ENCODE results near the gene SQSTM1.

SQSTM1 gene

DNA sequence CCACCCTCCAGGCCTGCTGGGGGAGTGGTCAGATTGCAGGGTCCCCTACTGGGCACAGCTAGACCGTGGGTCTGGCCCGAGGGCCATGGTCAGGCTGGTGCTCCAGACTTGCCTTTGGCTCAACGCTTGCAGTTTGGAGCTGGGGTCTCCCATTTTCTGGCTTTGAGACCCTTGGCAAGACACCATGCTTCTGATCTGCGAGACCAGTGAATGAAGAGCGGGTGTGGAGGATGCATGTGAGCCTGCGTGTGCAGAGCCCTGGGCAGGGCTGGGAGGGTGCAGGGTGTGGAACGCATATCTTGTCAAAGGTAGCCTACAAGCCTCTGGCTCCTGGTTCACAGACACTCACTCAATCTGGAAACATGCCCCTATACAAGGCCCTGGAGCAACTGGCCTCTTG, 44.0 kb downstream of the SQSTM1 start:
- Histone ChIP-seq H3K4me3 (ENCODE audit: low read depth in 1 of 5, low read length in 5 of 5) (no peak overlapping the region), H3K27ac (ENCODE audit: low read depth, low read length) (no peak overlapping the region), H3K27me3 (ENCODE audit: control insufficient read depth in 5 of 5, insufficient read depth in 4 of 5, low read length in 5 of 5) (no peaks in the 10 kb centered on the region), H3K4me1 (ENCODE audit: control insufficient read depth in 5 of 5, insufficient read depth in 5 of 5, low read length in 5 of 5) (peaks cover 0 to 9% (median 4%) of the 10 kb centered on the region in 5 donors), H3K9ac (ENCODE audit: low read length in 5 of 5) (no peak overlapping the region), H3K9me3 (ENCODE audit: control insufficient read depth in 5 of 5, low read length in 5 of 5) (peaks cover 0 to 7% (median 5%) of the 10 kb centered on the region in 5 donors), H3K36me3 (ENCODE audit: control insufficient read depth in 5 of 5, insufficient read depth in 5 of 5, low read length in 5 of 5) (peaks cover 0 to 75% (median 69%) of the 10 kb centered on the region in 5 donors)

DNA sequence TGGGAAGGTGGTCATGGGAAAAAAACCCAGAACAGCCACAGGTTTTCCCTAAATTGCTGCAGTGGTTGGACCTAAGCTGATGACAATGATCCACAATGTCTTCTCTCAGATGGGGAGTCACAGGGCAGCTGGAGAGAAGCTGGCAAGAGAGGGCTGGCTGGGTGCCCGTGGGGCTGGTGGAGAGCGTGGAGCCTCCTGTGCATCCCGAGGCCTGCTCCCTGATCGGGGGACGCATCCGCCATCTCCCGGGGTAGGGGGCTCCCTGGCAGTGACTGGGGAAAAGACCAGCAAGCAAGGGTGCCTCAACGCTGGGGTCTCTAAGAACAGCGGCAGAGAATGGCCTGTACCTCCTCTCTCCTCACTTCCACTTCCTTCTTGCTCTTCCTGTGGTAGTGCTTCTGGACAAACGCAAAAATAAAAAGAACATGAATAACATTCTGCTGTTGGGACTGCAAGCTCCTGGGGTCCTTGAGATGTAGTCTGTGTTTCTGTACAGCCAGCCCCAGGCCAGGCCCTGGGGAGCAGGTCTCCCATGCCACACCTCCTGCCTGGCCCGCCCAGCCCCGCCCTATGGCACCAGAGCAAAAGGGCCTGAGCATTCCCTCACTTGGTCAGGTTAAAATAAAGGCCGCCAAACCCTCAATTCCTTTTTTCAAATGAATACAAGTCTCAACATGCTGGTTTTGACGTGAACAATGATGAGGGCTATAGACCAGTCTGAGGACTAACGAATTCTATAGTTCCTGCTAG, 45.0 kb downstream of the SQSTM1 start:
- H3K27me3 ChIP-seq (ENCODE audit: control insufficient read depth in 5 of 5, insufficient read depth in 4 of 5, low read length in 5 of 5) = no peaks in the 10 kb centered on the region
- no peak overlapping the region for H3K4me3 ChIP-seq (ENCODE audit: low read depth in 1 of 5, low read length in 5 of 5)
- no peak overlapping the region for H3K27ac ChIP-seq (ENCODE audit: low read depth, low read length)
- H3K9me3 ChIP-seq (ENCODE audit: control insufficient read depth in 5 of 5, low read length in 5 of 5) = peaks cover 0 to 7% (median 5%) of the 10 kb centered on the region in 5 donors
- H3K9ac ChIP-seq (ENCODE audit: low read length in 5 of 5) = no peak overlapping the region
- H3K36me3 ChIP-seq (ENCODE audit: control insufficient read depth in 5 of 5, insufficient read depth in 5 of 5, low read length in 5 of 5) = peaks cover 0 to 85% (median 79%) of the 10 kb centered on the region in 5 donors
- peaks cover 0 to 5% (median 0%) of the 10 kb centered on the region in 5 donors for H3K4me1 ChIP-seq (ENCODE audit: control insufficient read depth in 5 of 5, insufficient read depth in 5 of 5, low read length in 5 of 5)

DNA sequence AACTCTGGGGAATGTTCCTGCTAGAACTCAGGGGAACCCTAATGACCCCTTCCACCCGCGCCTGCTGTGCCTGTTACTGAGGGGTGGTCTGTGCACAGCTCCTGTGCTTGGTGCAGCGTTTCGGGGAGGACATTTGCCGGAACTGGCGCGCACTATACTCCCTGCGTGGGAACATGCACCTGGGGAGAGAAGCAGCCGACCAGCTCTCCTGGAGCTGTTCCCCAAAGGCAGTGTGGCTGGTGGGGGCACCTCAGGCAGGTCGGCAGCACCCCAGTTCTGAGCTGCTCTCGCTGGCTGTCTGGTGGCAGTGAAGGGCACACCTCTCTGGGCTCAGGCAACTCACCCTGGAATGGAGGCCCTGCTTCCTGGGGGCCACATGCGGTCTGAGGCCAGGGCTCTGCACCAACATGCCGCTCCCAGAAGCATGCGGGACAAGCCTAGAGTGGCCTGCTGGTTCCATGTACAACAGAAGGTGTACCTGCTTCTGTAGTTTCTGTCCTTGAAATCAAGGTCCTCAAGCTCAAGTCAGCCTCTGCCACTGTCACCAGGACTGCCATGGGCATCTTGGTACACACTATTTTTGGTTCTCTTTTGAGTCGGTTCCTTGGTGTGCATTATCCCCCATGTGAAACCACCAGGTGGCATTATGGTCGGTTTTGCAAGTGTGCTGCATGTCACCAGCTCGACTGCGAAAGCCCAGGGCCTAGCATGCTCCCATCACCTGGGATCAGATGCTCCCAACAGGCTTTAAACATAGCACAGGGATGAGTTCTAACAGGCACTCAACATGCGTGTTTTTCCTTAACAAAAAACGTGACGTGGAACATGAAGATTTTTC, 45.8 kb downstream of the SQSTM1 start:
- Histone ChIP-seq H3K9ac (ENCODE audit: low read length in 5 of 5) (no peak overlapping the region), H3K4me1 (ENCODE audit: control insufficient read depth in 5 of 5, insufficient read depth in 5 of 5, low read length in 5 of 5) (peaks cover 0 to 5% (median 0%) of the 10 kb centered on the region in 5 donors), H3K4me3 (ENCODE audit: low read depth in 1 of 5, low read length in 5 of 5) (no peak overlapping the region), H3K27ac (ENCODE audit: low read depth, low read length) (no peak overlapping the region), H3K36me3 (ENCODE audit: control insufficient read depth in 5 of 5, insufficient read depth in 5 of 5, low read length in 5 of 5) (peaks cover 0 to 93% (median 87%) of the 10 kb centered on the region in 5 donors), H3K9me3 (ENCODE audit: control insufficient read depth in 5 of 5, low read length in 5 of 5) (peaks cover 0 to 7% (median 5%) of the 10 kb centered on the region in 5 donors), H3K27me3 (ENCODE audit: control insufficient read depth in 5 of 5, insufficient read depth in 4 of 5, low read length in 5 of 5) (no peaks in the 10 kb centered on the region)

DNA sequence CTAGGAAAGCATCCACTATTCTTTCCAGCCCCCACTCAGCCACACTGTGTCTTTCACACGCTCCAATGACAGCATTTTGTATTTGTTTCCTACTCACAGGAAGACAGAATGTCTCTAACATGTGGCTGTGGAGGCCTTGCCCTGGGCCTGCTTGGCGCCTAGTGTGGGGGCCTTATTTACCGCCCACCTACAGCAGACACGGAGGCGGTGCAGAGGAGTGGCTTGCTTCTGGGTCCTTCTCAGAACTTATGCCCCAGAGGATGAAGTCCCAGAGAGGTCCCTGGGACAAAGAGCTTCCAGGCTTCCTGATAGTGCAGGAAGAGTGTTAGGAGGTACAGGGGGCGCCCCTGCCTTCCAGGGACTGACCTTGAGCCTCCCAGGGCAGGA, 46.4 kb downstream of the SQSTM1 start:
- Histone ChIP-seq H3K36me3 (ENCODE audit: control insufficient read depth in 5 of 5, insufficient read depth in 5 of 5, low read length in 5 of 5) (peaks cover 0 to 93% (median 87%) of the 10 kb centered on the region in 5 donors), H3K9me3 (ENCODE audit: control insufficient read depth in 5 of 5, low read length in 5 of 5) (peaks cover 0 to 6% (median 4%) of the 10 kb centered on the region in 5 donors), H3K4me1 (ENCODE audit: control insufficient read depth in 5 of 5, insufficient read depth in 5 of 5, low read length in 5 of 5) (peaks cover 0 to 5% (median 0%) of the 10 kb centered on the region in 5 donors), H3K27ac (ENCODE audit: low read depth, low read length) (no peak overlapping the region), H3K9ac (ENCODE audit: low read length in 5 of 5) (no peak overlapping the region), H3K4me3 (ENCODE audit: low read depth in 1 of 5, low read length in 5 of 5) (no peak overlapping the region), H3K27me3 (ENCODE audit: control insufficient read depth in 5 of 5, insufficient read depth in 4 of 5, low read length in 5 of 5) (no peaks in the 10 kb centered on the region)

DNA sequence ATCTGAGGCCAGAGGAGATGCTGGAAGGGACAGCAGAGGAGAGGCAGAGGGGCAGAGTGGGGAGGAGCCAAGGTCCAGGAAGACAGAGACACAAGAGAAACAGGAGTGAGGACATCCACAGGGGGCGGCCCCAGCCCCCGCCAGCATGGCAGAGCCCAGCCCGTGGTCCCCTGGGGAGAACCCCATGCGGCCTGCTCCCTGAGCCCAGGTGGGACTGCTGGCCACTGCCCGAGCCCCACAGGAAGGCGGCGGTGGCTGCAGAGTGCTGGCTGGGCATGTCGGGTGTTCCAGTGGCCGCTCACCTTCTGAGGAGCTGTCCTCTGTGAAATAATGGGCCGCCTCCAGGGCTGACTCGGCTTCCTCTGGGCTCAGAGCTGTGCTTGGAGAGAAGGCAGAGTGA, 46.8 kb downstream of the SQSTM1 start:
- Histone ChIP-seq H3K27me3 (ENCODE audit: control insufficient read depth in 5 of 5, insufficient read depth in 4 of 5, low read length in 5 of 5) (no peaks in the 10 kb centered on the region), H3K27ac (ENCODE audit: low read depth, low read length) (no peak overlapping the region), H3K4me3 (ENCODE audit: low read depth in 1 of 5, low read length in 5 of 5) (no peak overlapping the region), H3K36me3 (ENCODE audit: control insufficient read depth in 5 of 5, insufficient read depth in 5 of 5, low read length in 5 of 5) (peaks cover 0 to 93% (median 88%) of the 10 kb centered on the region in 5 donors), H3K4me1 (ENCODE audit: control insufficient read depth in 5 of 5, insufficient read depth in 5 of 5, low read length in 5 of 5) (peaks cover 0 to 5% (median 0%) of the 10 kb centered on the region in 5 donors), H3K9me3 (ENCODE audit: control insufficient read depth in 5 of 5, low read length in 5 of 5) (peaks cover 0 to 2% (median 0%) of the 10 kb centered on the region in 5 donors), H3K9ac (ENCODE audit: low read length in 5 of 5) (no peak overlapping the region)

DNA sequence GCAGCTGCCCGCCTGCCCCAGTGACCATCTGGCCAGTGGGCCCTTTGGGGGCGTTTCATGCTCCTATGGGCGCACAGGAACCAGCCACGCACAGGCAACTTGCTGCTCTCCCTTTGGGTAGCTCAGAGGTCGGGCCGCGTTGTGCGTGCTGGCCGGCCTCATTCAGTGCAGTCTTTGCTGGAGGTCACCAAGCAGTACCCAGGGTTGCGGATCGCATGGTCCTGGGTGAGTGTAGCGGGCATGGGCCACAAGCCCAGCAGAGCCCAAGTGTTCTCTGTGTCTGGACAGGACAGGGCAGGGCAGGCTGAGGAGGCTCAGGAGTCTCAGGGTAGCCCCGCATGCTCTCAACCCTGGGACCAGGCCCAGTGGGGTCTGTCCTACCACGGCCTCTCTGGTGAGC, 47.8 kb downstream of the SQSTM1 start:
- Histone ChIP-seq H3K9me3 (ENCODE audit: control insufficient read depth in 5 of 5, low read length in 5 of 5) (no peaks in the 10 kb centered on the region), H3K27ac (ENCODE audit: low read depth, low read length) (no peak overlapping the region), H3K9ac (ENCODE audit: low read length in 5 of 5) (no peak overlapping the region), H3K4me1 (ENCODE audit: control insufficient read depth in 5 of 5, insufficient read depth in 5 of 5, low read length in 5 of 5) (peaks cover 0 to 5% (median 0%) of the 10 kb centered on the region in 5 donors), H3K36me3 (ENCODE audit: control insufficient read depth in 5 of 5, insufficient read depth in 5 of 5, low read length in 5 of 5) (peaks cover 0 to 93% (median 88%) of the 10 kb centered on the region in 5 donors), H3K4me3 (ENCODE audit: low read depth in 1 of 5, low read length in 5 of 5) (no peak overlapping the region), H3K27me3 (ENCODE audit: control insufficient read depth in 5 of 5, insufficient read depth in 4 of 5, low read length in 5 of 5) (no peaks in the 10 kb centered on the region)

DNA sequence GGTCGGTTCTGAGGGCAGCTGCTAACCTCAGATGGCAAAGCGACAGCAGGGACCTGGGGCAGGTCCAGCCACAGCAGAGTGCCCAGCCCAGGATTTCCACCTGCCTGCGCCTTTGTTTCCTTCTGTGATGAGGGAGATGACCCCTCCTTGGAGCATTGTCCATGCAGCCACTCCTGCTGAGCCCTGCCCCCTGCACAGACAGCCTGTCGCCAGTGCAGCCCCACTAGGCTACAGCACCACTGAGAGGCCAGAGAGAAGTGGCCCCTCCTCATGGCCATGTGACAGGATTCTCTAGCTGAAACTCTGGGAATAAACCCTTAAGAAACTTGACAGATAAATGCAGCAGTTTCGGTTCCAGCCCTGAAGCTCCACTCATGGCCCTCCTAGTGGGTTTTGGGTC, 48.4 kb downstream of the SQSTM1 start:
- no peaks in the 10 kb centered on the region for H3K9me3 ChIP-seq (ENCODE audit: control insufficient read depth in 5 of 5, low read length in 5 of 5)
- no peak overlapping the region for H3K4me3 ChIP-seq (ENCODE audit: low read depth in 1 of 5, low read length in 5 of 5)
- no peak overlapping the region for H3K9ac ChIP-seq (ENCODE audit: low read length in 5 of 5)
- no peak overlapping the region for H3K27ac ChIP-seq (ENCODE audit: low read depth, low read length)
- H3K36me3 ChIP-seq (ENCODE audit: control insufficient read depth in 5 of 5, insufficient read depth in 5 of 5, low read length in 5 of 5) = peaks cover 0 to 93% (median 88%) of the 10 kb centered on the region in 5 donors
- peaks cover 0 to 5% (median 0%) of the 10 kb centered on the region in 5 donors for H3K4me1 ChIP-seq (ENCODE audit: control insufficient read depth in 5 of 5, insufficient read depth in 5 of 5, low read length in 5 of 5)
- no peaks in the 10 kb centered on the region for H3K27me3 ChIP-seq (ENCODE audit: control insufficient read depth in 5 of 5, insufficient read depth in 4 of 5, low read length in 5 of 5)

DNA sequence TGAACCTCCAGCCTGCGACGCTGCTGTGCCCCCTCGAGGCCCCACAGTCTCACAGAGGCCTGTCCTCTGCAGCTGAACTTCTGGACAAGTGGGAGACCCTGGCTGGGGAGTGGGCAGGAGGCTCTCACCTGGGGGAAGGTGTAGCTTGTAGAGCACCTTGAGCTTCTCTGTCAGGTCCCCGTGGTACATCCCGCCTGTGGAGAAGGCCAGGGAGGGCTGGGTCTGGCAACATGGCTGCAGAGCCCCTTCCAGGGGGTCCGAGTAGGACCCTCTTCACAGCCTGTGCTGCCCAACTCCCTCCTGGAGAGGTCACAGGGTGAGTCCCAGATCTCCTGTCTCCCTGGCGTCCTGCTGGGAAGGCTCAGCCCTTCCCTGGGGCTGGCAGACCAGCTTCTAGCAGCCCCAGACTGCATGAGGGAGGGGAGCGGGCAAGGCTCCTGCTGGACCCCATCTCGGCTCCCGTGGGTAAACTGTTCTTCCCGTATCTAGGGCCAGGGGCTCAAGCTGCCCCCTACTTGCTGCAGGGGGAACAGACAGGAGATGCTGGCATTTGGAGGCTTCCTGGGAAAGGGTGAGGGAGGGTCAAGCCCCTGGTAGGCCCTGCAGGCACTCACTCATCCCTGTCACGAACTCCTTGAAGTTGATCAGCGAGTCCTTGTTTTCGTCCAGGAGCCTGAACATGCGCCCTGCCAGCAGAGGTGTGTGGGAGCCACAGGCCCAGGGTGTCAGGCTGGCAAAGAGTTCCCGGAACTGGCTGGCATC, 49.1 kb downstream of the SQSTM1 start:
- Histone ChIP-seq H3K36me3 (ENCODE audit: control insufficient read depth in 5 of 5, insufficient read depth in 5 of 5, low read length in 5 of 5) (peaks cover 0 to 94% (median 89%) of the 10 kb centered on the region in 5 donors), H3K9me3 (ENCODE audit: control insufficient read depth in 5 of 5, low read length in 5 of 5) (no peaks in the 10 kb centered on the region), H3K4me3 (ENCODE audit: low read depth in 1 of 5, low read length in 5 of 5) (no peak overlapping the region), H3K27me3 (ENCODE audit: control insufficient read depth in 5 of 5, insufficient read depth in 4 of 5, low read length in 5 of 5) (no peaks in the 10 kb centered on the region), H3K9ac (ENCODE audit: low read length in 5 of 5) (no peak overlapping the region), H3K27ac (ENCODE audit: low read depth, low read length) (no peak overlapping the region), H3K4me1 (ENCODE audit: control insufficient read depth in 5 of 5, insufficient read depth in 5 of 5, low read length in 5 of 5) (peaks cover 0 to 5% (median 0%) of the 10 kb centered on the region in 5 donors)

DNA sequence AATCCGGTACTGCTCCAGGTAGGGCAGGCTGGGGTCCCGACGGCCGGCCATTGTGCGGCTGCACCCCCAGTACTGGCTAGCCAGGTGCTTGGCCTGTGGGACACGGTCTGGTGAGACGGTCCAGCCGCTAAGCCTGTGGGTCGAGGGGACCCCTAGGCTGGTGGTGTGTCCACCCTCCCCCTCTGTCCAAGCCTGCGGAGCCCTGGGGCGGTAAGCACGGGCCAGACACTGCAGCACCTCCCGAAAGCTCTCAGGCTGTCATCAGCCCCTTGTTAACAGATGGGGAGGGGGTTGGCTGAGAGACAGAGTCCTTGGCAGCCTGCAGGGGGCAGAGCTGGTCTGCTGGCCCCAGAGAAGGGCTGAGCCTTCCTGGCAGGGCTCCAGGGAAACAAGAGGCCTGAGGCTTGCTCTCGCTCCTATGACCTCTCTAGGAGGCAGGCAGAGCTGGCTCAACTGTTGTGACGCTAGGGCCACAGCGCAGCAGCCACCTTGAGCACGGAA, 49.7 kb downstream of the SQSTM1 start:
- Histone ChIP-seq H3K27ac (ENCODE audit: low read depth, low read length) (no peak overlapping the region), H3K36me3 (ENCODE audit: control insufficient read depth in 5 of 5, insufficient read depth in 5 of 5, low read length in 5 of 5) (peaks cover 0 to 94% (median 90%) of the 10 kb centered on the region in 5 donors), H3K9me3 (ENCODE audit: control insufficient read depth in 5 of 5, low read length in 5 of 5) (no peaks in the 10 kb centered on the region), H3K4me1 (ENCODE audit: control insufficient read depth in 5 of 5, insufficient read depth in 5 of 5, low read length in 5 of 5) (peaks cover 0 to 3% (median 0%) of the 10 kb centered on the region in 5 donors), H3K9ac (ENCODE audit: low read length in 5 of 5) (no peak overlapping the region), H3K4me3 (ENCODE audit: low read depth in 1 of 5, low read length in 5 of 5) (no peak overlapping the region), H3K27me3 (ENCODE audit: control insufficient read depth in 5 of 5, insufficient read depth in 4 of 5, low read length in 5 of 5) (no peaks in the 10 kb centered on the region)
